Keratinocyte (primary cell): ENCODE results near the gene DACT1. TPM values are rescaled to one million over a fixed set of nuclear protein-coding genes. Genes with fewer than 3 reads are reported as not detected.

Experiments used
- DNase-seq: peaks from one replicate; pipeline ENCODE4 v3.0.0-alpha.2; 2011; ENCODE audit warnings: low read depth, missing footprints, low spot score
- FAIRE-seq: peaks from 2 replicates; lab custom pipeline; 2011; peaks lifted over from hg19 to GRCh38; lab: Jason Lieb, UNC
- H2AFZ ChIP-seq: 2 replicates; pipeline ENCODE4 v1.6.0; 2012; ENCODE audit warnings: low read length, control low read depth, inconsistent platforms; ENCODE audit not compliant: control insufficient read depth
- H3K27ac ChIP-seq: 2 replicates; pipeline ENCODE4 v1.5.1; 2011; ENCODE audit warnings: low read length; ENCODE audit not compliant: control insufficient read depth, insufficient read depth
- H3K27me3 ChIP-seq: 3 replicates; pipeline ENCODE4 v1.6.0; 2011; ENCODE audit warnings: low read length; ENCODE audit not compliant: control insufficient read depth, insufficient read depth; ENCODE audit errors: extremely low read depth
- H3K36me3 ChIP-seq, 2 experiments: 2 replicates in 1 of 2; 3 replicates in 1 of 2; pipeline ENCODE4 v1.5.1; 2011; ENCODE audit warnings: low read length in 2 of 2, mild to moderate bottlenecking in 1 of 2; ENCODE audit not compliant: control insufficient read depth in 2 of 2, insufficient read depth in 2 of 2; ENCODE audit errors: extremely low read depth in 1 of 2
- H3K4me1 ChIP-seq: 3 replicates; pipeline ENCODE4 v1.5.1; 2011; ENCODE audit warnings: low read length; ENCODE audit not compliant: control insufficient read depth, insufficient read depth; ENCODE audit errors: extremely low read depth
- H3K4me2 ChIP-seq: 3 replicates; pipeline ENCODE4 v1.6.0; 2011; ENCODE audit warnings: low read depth, low read length; ENCODE audit not compliant: control insufficient read depth, insufficient read depth; ENCODE audit errors: extremely low read depth
- H3K4me3 ChIP-seq, 3 experiments: fragments of 200-600 bp in 1 of 3; sonication (generic) in 1 of 3; 2 replicates in 2 of 3; 3 replicates in 1 of 3; pipeline ENCODE4 v1.5.1; 2011 to 2016; ENCODE audit warnings: low read length in 3 of 3, mild to moderate bottlenecking in 3 of 3, control low read depth in 2 of 3, inconsistent platforms in 1 of 3, low read depth in 1 of 3, mixed read lengths in 1 of 3, mixed run types in 1 of 3, moderate library complexity in 1 of 3; ENCODE audit not compliant: control insufficient read depth in 2 of 3, insufficient read depth in 2 of 3; ENCODE audit errors: extremely low read depth in 1 of 3
- H3K79me2 ChIP-seq: 2 replicates; pipeline ENCODE4 v1.6.0; 2012; ENCODE audit warnings: low read length; ENCODE audit not compliant: control insufficient read depth, insufficient read depth
- H3K9ac ChIP-seq: 3 replicates; pipeline ENCODE4 v1.6.0; 2011; ENCODE audit warnings: low read length; ENCODE audit not compliant: control insufficient read depth, insufficient read depth; ENCODE audit errors: extremely low read depth
- H3K9me1 ChIP-seq: 3 replicates; pipeline ENCODE4 v1.6.0; 2011; ENCODE audit warnings: low read length; ENCODE audit not compliant: control insufficient read depth, insufficient read depth; ENCODE audit errors: extremely low read depth
- H3K9me3 ChIP-seq: 2 replicates; pipeline ENCODE4 v1.5.1; 2012; ENCODE audit warnings: low read depth, low read length; ENCODE audit not compliant: control insufficient read depth
- H4K20me1 ChIP-seq: 3 replicates; pipeline ENCODE4 v1.6.0; 2011; ENCODE audit warnings: low read length; ENCODE audit not compliant: control insufficient read depth, insufficient read depth; ENCODE audit errors: extremely low read depth
- EZH2 ChIP-seq: IDR thresholded peaks from one replicate; pipeline ENCODE4 v1.6.1; 2012; ENCODE audit warnings: inconsistent platforms, mild to moderate bottlenecking, low read length, moderate library complexity
- dilution Hi-C: fragments of 300-500 bp; cut with MboI; formaldehyde crosslinking; loops from one replicate; pipeline ENCODE4 v1.7.0; 2020; ENCODE audit warnings: low sequenced_read_pairs; ENCODE audit not compliant: extremely low pct_ligation_motif_present
- polyA plus RNA-seq, 5 experiments: library from polyadenylated mRNA; depleted of rRNA in 3 of 5; stranded (reverse) in 3 of 5; stranded (forward) in 1 of 5; unstranded in 1 of 5; fragments of >200 nt; gene quantifications; 1 replicate in 1 of 5; 2 replicates in 3 of 5; 3 replicates in 1 of 5; pipeline versions ENCODE4 v1.2.1 to v1.2.3, GENCODE V29; 2011 to 2012; ENCODE audit warnings: missing spikeins in 2 of 5, low read depth in 1 of 5, low replicate concordance in 1 of 5
- TF ChIP-seq, protein P1 (sequence below), 3 experiments: IDR thresholded peaks in 1 of 3; conservative IDR thresholded peaks in 1 of 3; optimal IDR thresholded peaks in 1 of 3; 2 replicates in 2 of 3; 3 replicates in 1 of 3; pipeline versions ENCODE3 to v1.5.1; 2011; ENCODE audit warnings: low read length in 3 of 3, mild to moderate bottlenecking in 3 of 3, moderate library complexity in 2 of 3, control low read depth in 1 of 3, inconsistent platforms in 1 of 3; ENCODE audit not compliant: insufficient read depth in 2 of 3; ENCODE audit errors: extremely low read depth in 1 of 3

The DACT1 gene
- polyA plus RNA-seq, 1 donor (not counting 4 experiments of a cell fraction or from before 2014, with no cell fraction given) = 0.10 TPM

DNA sequence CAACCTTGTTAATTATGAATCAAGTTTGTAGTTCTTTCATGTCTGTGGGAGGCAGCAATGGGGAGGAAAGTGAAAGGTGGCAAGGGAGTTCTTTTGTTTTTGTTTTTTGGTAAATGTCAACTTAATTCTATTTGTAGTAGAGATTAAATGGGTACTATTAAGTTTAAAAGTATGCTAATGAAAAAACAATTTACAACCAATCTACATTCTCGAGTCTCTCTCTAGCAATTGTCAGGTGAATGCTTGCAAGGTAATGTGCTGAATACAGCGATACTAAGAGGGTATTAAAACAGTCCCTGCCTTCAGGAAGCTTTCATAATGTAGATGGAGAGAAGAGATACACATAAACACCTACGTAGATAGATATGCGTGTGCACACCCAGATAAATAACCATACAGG lies 1.6 kb upstream of the DACT1 start:
- Histone ChIP-seq H2AFZ (no peak overlapping the region), H3K4me3 (no peak overlapping the region), H3K9ac (no peak overlapping the region), H3K27me3 (peaks cover 50% of the 10 kb centered on the region), H3K4me1 (peaks cover 5% of the 10 kb centered on the region), H3K4me2 (no peak overlapping the region), H3K36me3 (no peaks in the 10 kb centered on the region), H4K20me1 (peaks cover 2% of the 10 kb centered on the region), H3K27ac (no peak overlapping the region), H3K9me3 (no peaks in the 10 kb centered on the region), H3K79me2 (no peaks in the 10 kb centered on the region), H3K9me1 (no peaks in the 10 kb centered on the region)
- no peak for FAIRE-seq
- dilution Hi-C loops = no loop called here
- DNase-seq = no peak
- TF ChIP-seq EZH2 = no peak
- TF ChIP-seq, protein P1, sequence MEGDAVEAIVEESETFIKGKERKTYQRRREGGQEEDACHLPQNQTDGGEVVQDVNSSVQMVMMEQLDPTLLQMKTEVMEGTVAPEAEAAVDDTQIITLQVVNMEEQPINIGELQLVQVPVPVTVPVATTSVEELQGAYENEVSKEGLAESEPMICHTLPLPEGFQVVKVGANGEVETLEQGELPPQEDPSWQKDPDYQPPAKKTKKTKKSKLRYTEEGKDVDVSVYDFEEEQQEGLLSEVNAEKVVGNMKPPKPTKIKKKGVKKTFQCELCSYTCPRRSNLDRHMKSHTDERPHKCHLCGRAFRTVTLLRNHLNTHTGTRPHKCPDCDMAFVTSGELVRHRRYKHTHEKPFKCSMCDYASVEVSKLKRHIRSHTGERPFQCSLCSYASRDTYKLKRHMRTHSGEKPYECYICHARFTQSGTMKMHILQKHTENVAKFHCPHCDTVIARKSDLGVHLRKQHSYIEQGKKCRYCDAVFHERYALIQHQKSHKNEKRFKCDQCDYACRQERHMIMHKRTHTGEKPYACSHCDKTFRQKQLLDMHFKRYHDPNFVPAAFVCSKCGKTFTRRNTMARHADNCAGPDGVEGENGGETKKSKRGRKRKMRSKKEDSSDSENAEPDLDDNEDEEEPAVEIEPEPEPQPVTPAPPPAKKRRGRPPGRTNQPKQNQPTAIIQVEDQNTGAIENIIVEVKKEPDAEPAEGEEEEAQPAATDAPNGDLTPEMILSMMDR (optimal IDR thresholded peaks at IDR 0.05 in 1 of 3, IDR thresholded peaks at IDR 0.05 in 1 of 3, conservative IDR thresholded peaks at IDR 0.05 in 1 of 3; ENCODE audit: extremely low read depth in 1 of 3, insufficient read depth in 2 of 3, low read length in 3 of 3) = no peak

DNA sequence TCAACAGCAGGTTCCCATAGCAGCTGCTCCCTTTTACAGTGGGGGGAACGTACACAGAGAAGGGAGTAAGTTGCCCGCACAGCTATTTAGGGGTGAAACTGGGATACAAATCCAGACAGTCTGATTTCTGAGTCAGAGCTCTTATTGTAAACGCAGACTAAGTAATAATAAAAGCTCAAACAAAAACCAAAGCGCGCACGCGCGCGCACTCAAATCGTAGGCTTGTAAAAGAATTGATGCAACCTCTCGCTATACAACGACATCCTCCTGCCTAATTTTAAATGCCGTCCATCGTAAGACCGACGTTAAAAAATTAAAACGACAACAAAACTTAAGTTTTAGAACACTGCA lies 747 bp upstream of the DACT1 start:
- Histone ChIP-seq H3K79me2 (no peaks in the 10 kb centered on the region), H4K20me1 (peaks cover 2% of the 10 kb centered on the region), H3K9me3 (no peaks in the 10 kb centered on the region), H3K36me3 (no peaks in the 10 kb centered on the region), H3K9ac (no peak overlapping the region), H3K4me1 (peaks cover 5% of the 10 kb centered on the region), H3K9me1 (no peaks in the 10 kb centered on the region), H3K27ac (no peak overlapping the region), H3K27me3 (peaks cover 41% of the 10 kb centered on the region), H2AFZ (peak overlapping the region; percentile 35), H3K4me2 (peak overlapping the region; percentile 86), H3K4me3 (peak overlapping the region; percentile 40 to 73 (median 57))
- TF ChIP-seq, protein P1 (optimal IDR thresholded peaks at IDR 0.05 in 1 of 3, IDR thresholded peaks at IDR 0.05 in 1 of 3, conservative IDR thresholded peaks at IDR 0.05 in 1 of 3; ENCODE audit: extremely low read depth in 1 of 3, insufficient read depth in 2 of 3, low read length in 3 of 3) = no peak
- TF ChIP-seq EZH2 = no peak
- DNase-seq (no peak), FAIRE-seq (no peak)
- dilution Hi-C loops = no loop called here
